Testis (tissue), 2 donors: Measurements from ENCODE around the gene TMOD3.

ENCODE experiments used
- POLR2A ChIP-seq: fragments of 450-650 bp; IDR thresholded peaks from one replicate; pipeline ENCODE4 v1.6.1; 2017; ENCODE audit warnings: antibody characterized with exemption, mild to moderate bottlenecking, moderate library complexity
- TF ChIP-seq, protein P1 (sequence below), 3 experiments: fragments of 450-650 bp in 2 of 3; fragments of 200-600 bp in 1 of 3; sonication (generic) in 1 of 3; IDR thresholded peaks; one replicate each; pipeline ENCODE4 v1.5.1; 2016 to 2019; ENCODE audit warnings: antibody characterized with exemption in 3 of 3, mild to moderate bottlenecking in 2 of 3, moderate library complexity in 1 of 3

DNA sequence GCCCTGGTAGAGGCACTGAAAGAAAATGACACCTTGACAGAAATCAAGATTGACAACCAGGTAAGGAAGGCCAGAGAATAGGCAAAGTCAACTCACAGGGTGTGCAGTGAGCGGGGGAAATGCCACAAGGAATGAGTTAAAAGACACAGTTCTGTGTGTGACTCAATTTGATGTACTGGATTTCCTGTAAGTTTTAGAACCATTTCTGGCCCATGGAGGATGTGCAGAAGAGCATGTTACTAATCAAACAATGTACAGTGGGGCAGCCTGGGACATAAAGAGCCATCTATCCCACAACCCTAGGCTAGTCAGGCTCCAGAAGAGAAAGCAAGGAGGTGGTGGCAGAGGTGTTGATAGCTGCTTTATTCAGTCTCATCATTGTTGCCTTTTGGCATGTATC lies 31.2 kb upstream of the TMOD3 start:
- TF ChIP-seq, protein P1, sequence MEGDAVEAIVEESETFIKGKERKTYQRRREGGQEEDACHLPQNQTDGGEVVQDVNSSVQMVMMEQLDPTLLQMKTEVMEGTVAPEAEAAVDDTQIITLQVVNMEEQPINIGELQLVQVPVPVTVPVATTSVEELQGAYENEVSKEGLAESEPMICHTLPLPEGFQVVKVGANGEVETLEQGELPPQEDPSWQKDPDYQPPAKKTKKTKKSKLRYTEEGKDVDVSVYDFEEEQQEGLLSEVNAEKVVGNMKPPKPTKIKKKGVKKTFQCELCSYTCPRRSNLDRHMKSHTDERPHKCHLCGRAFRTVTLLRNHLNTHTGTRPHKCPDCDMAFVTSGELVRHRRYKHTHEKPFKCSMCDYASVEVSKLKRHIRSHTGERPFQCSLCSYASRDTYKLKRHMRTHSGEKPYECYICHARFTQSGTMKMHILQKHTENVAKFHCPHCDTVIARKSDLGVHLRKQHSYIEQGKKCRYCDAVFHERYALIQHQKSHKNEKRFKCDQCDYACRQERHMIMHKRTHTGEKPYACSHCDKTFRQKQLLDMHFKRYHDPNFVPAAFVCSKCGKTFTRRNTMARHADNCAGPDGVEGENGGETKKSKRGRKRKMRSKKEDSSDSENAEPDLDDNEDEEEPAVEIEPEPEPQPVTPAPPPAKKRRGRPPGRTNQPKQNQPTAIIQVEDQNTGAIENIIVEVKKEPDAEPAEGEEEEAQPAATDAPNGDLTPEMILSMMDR (IDR thresholded peaks at IDR 0.05), result no peak
- no peak for TF ChIP-seq POLR2A
